OCI-LY3 (cell line): ENCODE measurements around the gene ANKRD10.

ENCODE experiments used
- EZH2phosphoT487 ChIP-seq: fragments of 200-600 bp; shearing (Covaris generic); IDR thresholded peaks from 2 replicates; pipeline ENCODE4 v1.6.1; 2018; ENCODE audit warnings: antibody characterized with exemption, mixed run types, low read depth
- TF ChIP-seq, protein P1 (sequence below): fragments of 200-600, 300-600 bp; sonication (generic); IDR thresholded peaks from 2 replicates; pipeline ENCODE4 v1.5.1; 2014; ENCODE audit warnings: antibody characterized with exemption, low read length, low read depth

DNA sequence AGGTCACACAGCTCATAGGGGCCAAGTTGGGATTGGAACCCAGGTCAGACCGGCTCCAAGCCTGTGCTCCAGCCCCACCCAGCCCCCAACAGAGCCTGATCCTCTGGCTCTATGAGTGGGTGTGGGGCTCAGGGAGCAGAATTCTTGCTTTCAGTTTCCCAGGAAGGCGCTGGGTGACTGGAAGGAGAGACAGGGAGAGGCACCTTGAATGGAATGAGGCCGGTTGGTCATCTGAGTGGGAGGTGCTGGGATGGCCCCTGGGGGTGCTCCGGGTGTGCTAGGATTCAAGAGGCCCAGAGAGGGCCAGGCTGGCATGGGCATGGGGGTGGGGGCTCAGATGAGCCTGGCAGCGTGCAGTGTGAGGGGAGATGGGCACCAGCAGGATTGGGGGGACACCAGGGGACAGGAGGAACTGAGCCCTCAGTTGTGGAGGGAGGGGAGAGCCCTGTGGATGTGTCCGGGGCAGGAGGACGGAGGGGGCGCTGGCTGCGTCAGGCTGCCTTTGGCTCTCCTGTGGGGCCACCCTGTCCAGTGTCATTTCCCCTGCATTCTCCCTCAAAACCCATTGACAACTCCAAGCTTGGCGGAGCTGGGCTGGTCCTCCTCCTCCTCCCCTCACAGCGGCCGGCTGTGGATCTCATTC lies 31.2 kb upstream of the ANKRD10 start:
- no peak for TF ChIP-seq EZH2phosphoT487
- TF ChIP-seq, protein P1, sequence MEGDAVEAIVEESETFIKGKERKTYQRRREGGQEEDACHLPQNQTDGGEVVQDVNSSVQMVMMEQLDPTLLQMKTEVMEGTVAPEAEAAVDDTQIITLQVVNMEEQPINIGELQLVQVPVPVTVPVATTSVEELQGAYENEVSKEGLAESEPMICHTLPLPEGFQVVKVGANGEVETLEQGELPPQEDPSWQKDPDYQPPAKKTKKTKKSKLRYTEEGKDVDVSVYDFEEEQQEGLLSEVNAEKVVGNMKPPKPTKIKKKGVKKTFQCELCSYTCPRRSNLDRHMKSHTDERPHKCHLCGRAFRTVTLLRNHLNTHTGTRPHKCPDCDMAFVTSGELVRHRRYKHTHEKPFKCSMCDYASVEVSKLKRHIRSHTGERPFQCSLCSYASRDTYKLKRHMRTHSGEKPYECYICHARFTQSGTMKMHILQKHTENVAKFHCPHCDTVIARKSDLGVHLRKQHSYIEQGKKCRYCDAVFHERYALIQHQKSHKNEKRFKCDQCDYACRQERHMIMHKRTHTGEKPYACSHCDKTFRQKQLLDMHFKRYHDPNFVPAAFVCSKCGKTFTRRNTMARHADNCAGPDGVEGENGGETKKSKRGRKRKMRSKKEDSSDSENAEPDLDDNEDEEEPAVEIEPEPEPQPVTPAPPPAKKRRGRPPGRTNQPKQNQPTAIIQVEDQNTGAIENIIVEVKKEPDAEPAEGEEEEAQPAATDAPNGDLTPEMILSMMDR, result no peak
